CMK (cell line): ENCODE data around the gene B3GALNT2.

ENCODE experiments used
- DNase-seq: peaks from one replicate; pipeline ENCODE4 v3.0.0-alpha.2; 2010; ENCODE audit warnings: low read depth

B3GALNT2 gene

GRCh38 chr1:235450886-235451483, 53.3 kb downstream of the B3GALNT2 start:
- DNase-seq, result no peak

GRCh38 chr1:235450433-235450832, 53.8 kb downstream of the B3GALNT2 start:
- no peak for DNase-seq

- no peak for DNase-seq
These were observed 55.6 kb downstream of the B3GALNT2 start for GRCh38 chr1:235448616-235449015.

GRCh38 chr1:235442788-235443429, 61.3 kb downstream of the B3GALNT2 start:
- DNase-seq, result no peak

- DNase-seq, result no peak
These were observed 63.0 kb downstream of the B3GALNT2 start for GRCh38 chr1:235441159-235441685.

GRCh38 chr1:235434001-235434400, 70.3 kb downstream of the B3GALNT2 start:
- no peak for DNase-seq

- no peak for DNase-seq
These were observed 73.3 kb downstream of the B3GALNT2 start for GRCh38 chr1:235430991-235431390.

GRCh38 chr1:235429143-235429542, 75.1 kb downstream of the B3GALNT2 start:
- no peak for DNase-seq

- DNase-seq, result no peak
These were observed 76.8 kb downstream of the B3GALNT2 start for GRCh38 chr1:235427447-235427846.

- no peak for DNase-seq
These were observed 77.6 kb downstream of the B3GALNT2 start for GRCh38 chr1:235426680-235427079.

- no peak for DNase-seq
These were observed 78.1 kb downstream of the B3GALNT2 start for GRCh38 chr1:235426143-235426542.

- no peak for DNase-seq
These were observed 78.9 kb downstream of the B3GALNT2 start for GRCh38 chr1:235425357-235425756.

GRCh38 chr1:235424092-235424491, 80.2 kb downstream of the B3GALNT2 start:
- no peak for DNase-seq

- peak; percentile 37 for DNase-seq
These were observed 81.0 kb downstream of the B3GALNT2 start for GRCh38 chr1:235423214-235423652.

- no peak for DNase-seq
These were observed 82.5 kb downstream of the B3GALNT2 start for GRCh38 chr1:235421751-235422150.

- DNase-seq, result peak; percentile 55
These were observed 87.1 kb downstream of the B3GALNT2 start for GRCh38 chr1:235417086-235417697.

GRCh38 chr1:235416662-235417049, 87.6 kb downstream of the B3GALNT2 start:
- no peak for DNase-seq

- peak; percentile 59 for DNase-seq
These were observed 89.0 kb downstream of the B3GALNT2 start for GRCh38 chr1:235415008-235415904.

GRCh38 chr1:235411489-235412486, 92.5 kb downstream of the B3GALNT2 start:
- no peak for DNase-seq

- no peak for DNase-seq
These were observed 93.8 kb downstream of the B3GALNT2 start for GRCh38 chr1:235410467-235410866.
